Endodermal cell (in vitro differentiated cells): Measurements from ENCODE around the gene LTB4R2. TPM values are rescaled to one million over a fixed set of nuclear protein-coding genes. Genes with fewer than 3 reads are reported as not detected.

Experiments
- DNase-seq: peaks from one replicate; pipeline ENCODE4 v3.0.0-alpha.2; 2017
- H3K27ac ChIP-seq: 2 replicates; pipeline ENCODE4 v1.5.1; 2013; ENCODE audit warnings: mild to moderate bottlenecking, low read depth, low read length, moderate library complexity
- H3K27me3 ChIP-seq: 2 replicates; pipeline ENCODE4 v1.6.1; 2013; ENCODE audit warnings: mild to moderate bottlenecking, low read length, moderate library complexity; ENCODE audit not compliant: insufficient read depth, control insufficient read depth, poor library complexity, severe bottlenecking
- H3K36me3 ChIP-seq: 2 replicates; pipeline ENCODE4 v1.7.0; 2013; ENCODE audit warnings: mild to moderate bottlenecking, low read length, moderate library complexity; ENCODE audit not compliant: control insufficient read depth, insufficient read depth
- H3K4me1 ChIP-seq: one replicate; pipeline ENCODE4 v1.7.0; 2013; ENCODE audit warnings: low read length; ENCODE audit not compliant: control insufficient read depth, insufficient read depth
- H3K4me3 ChIP-seq: 2 replicates; pipeline ENCODE4 v1.5.1; 2013; ENCODE audit warnings: mild to moderate bottlenecking, low read length, moderate library complexity
- H3K9ac ChIP-seq: 2 replicates; pipeline ENCODE4 v1.6.1; 2013; ENCODE audit warnings: mild to moderate bottlenecking, low read length, moderate library complexity; ENCODE audit not compliant: poor library complexity, severe bottlenecking; ENCODE audit errors: extremely low read depth
- H3K9me3 ChIP-seq: 2 replicates; pipeline ENCODE4 v1.6.1; 2013; ENCODE audit warnings: mild to moderate bottlenecking, low read length, moderate library complexity; ENCODE audit not compliant: control insufficient read depth
- H3K27ac Mint-ChIP-seq: 2 replicates; pipeline ENCODE4 v1.8.0; 2020; ENCODE audit warnings: mixed read lengths
- H3K27me3 Mint-ChIP-seq: 2 replicates; pipeline ENCODE4 v1.8.0; 2021; ENCODE audit warnings: mild to moderate bottlenecking, mixed read lengths; ENCODE audit not compliant: insufficient read depth
- H3K36me3 Mint-ChIP-seq: 2 replicates; pipeline ENCODE4 v1.8.0; 2020; ENCODE audit warnings: low read depth, mixed read lengths
- H3K4me1 Mint-ChIP-seq: 2 replicates; pipeline ENCODE4 v1.8.0; 2020; ENCODE audit warnings: mixed read lengths
- H3K4me3 Mint-ChIP-seq: 2 replicates; pipeline ENCODE4 v1.8.0; 2020; ENCODE audit warnings: mild to moderate bottlenecking, moderate library complexity, mixed read lengths
- H3K9me3 Mint-ChIP-seq: 2 replicates; pipeline ENCODE4 v1.8.0; 2020; ENCODE audit warnings: mild to moderate bottlenecking, mixed read lengths
- CTCF ChIP-seq: fragments of 200-600 bp; sonication (generic); conservative IDR thresholded peaks from 2 replicates; pipeline ENCODE4 v1.5.0; 2021; ENCODE audit warnings: antibody characterized with exemption, mild to moderate bottlenecking
- WGBS, 2 experiments: methylation state at CpG; one replicate each; pipeline versions ENCODE4 v1.1.5 to v1.1.7; 2013; ENCODE audit warnings: missing lambda C conversion rate in 2 of 2, mixed read lengths in 1 of 2; ENCODE audit not compliant: insufficient coverage in 1 of 2, insufficient read length in 1 of 2; 5-methylcytosine and 5-hydroxymethylcytosine counted together
- total RNA-seq, 2 donors: library from RNA; stranded (reverse); fragmentation: NEBNext Ultra II Directional in 1 of 2; extraction: Animal tissue kit (Norgen Biotek cat#: 25700) in 1 of 2; gene quantifications; 2 replicates in 1 of 2; 3 replicates in 1 of 2; pipeline ENCODE4 v1.2.1, GENCODE V29; 2021

LTB4R2 gene
- total RNA-seq, 2 donors from 2014 or later, result 7.4 to 9.5 TPM

- WGBS, 2 experiments, result 88 to 97% methylated on average over 12 to 18 of the region's 18 CpGs
- no peak overlapping the region for H3K4me3 Mint-ChIP-seq
- H3K4me1 Mint-ChIP-seq, result peaks cover 3% of the 10 kb centered on the region
- peaks cover 61% of the 10 kb centered on the region for H3K27me3 Mint-ChIP-seq
- no peak for DNase-seq
- Histone ChIP-seq H3K9ac (no peak overlapping the region), H3K4me3 (no peak overlapping the region), H3K9me3 (no peaks in the 10 kb centered on the region), H3K4me1 (no peaks in the 10 kb centered on the region), H3K27me3 (peaks cover 7% of the 10 kb centered on the region), H3K36me3 (no peaks in the 10 kb centered on the region), H3K27ac (no peak overlapping the region)
- no peaks in the 10 kb centered on the region for H3K9me3 Mint-ChIP-seq
- H3K36me3 Mint-ChIP-seq, result no peaks in the 10 kb centered on the region
- no peak overlapping the region for H3K27ac Mint-ChIP-seq
- TF ChIP-seq CTCF, result no peak
Observed at GRCh38 chr14:24316597-24316950, 6.6 kb downstream of the LTB4R2 start.

GRCh38 chr14:24317141-24317928 is 7.4 kb downstream of the LTB4R2 start:
- Histone ChIP-seq H3K27me3 (peaks cover 7% of the 10 kb centered on the region), H3K9ac (no peak overlapping the region), H3K4me3 (no peak overlapping the region), H3K36me3 (no peaks in the 10 kb centered on the region), H3K4me1 (no peaks in the 10 kb centered on the region), H3K9me3 (no peaks in the 10 kb centered on the region), H3K27ac (no peak overlapping the region)
- Mint-ChIP-seq H3K27ac (no peak overlapping the region), H3K36me3 (no peaks in the 10 kb centered on the region), H3K9me3 (no peaks in the 10 kb centered on the region), H3K4me1 (peaks cover 4% of the 10 kb centered on the region), H3K4me3 (no peak overlapping the region), H3K27me3 (peaks cover 66% of the 10 kb centered on the region)
- TF ChIP-seq CTCF, result no peak
- DNase-seq, result no peak
- WGBS, 2 experiments, result 82 to 90% methylated on average over 2 to 3 of the region's 3 CpGs

- Histone ChIP-seq H3K27ac (no peak overlapping the region), H3K4me3 (no peak overlapping the region), H3K27me3 (peaks cover 7% of the 10 kb centered on the region), H3K4me1 (no peaks in the 10 kb centered on the region), H3K9me3 (no peaks in the 10 kb centered on the region), H3K36me3 (no peaks in the 10 kb centered on the region), H3K9ac (no peak overlapping the region)
- TF ChIP-seq CTCF, result no peak
- H3K4me3 Mint-ChIP-seq, result no peak overlapping the region
- peaks cover 4% of the 10 kb centered on the region for H3K4me1 Mint-ChIP-seq
- H3K27ac Mint-ChIP-seq, result no peak overlapping the region
- H3K36me3 Mint-ChIP-seq, result no peaks in the 10 kb centered on the region
- peak; percentile 83 for DNase-seq
- peaks cover 74% of the 10 kb centered on the region for H3K27me3 Mint-ChIP-seq
- no peaks in the 10 kb centered on the region for H3K9me3 Mint-ChIP-seq
- WGBS, 2 experiments, result 86 to 91% methylated on average over 9 to 14 of the region's 14 CpGs
Observed at GRCh38 chr14:24321212-24321975, 11.5 kb downstream of the LTB4R2 start.
